IMR-90 (cell line): ENCODE measurements around the gene SH3TC1. TPM values are rescaled to one million over a fixed set of nuclear protein-coding genes. Genes with fewer than 3 reads are reported as not detected.

Experiments
- ATAC-seq: fragments of 200-7000 bp; cut with Tn5 transposase; 2 replicates; pipeline ENCODE4 v1.9.1; 2020; ENCODE audit warnings: low read depth, mild to moderate bottlenecking, moderate library complexity
- BruUV-seq: library from RNA; stranded (reverse); fragments of 400-500 nt; replicated peaks from 2 replicates; lab custom pipeline; 2021; lab: Mats Ljungman, UMichigan
- CTCF ChIA-PET: fragments of 300-600 bp; formaldehyde crosslinking; extraction: SDS; loops from one replicate; lab custom pipeline; 2021; ENCODE audit warnings: antibody characterized with exemption; lab: Yijun Ruan, JAX
- POLR2A ChIA-PET: fragments of 300-600 bp; sonication (Branson Sonifier 250); formaldehyde crosslinking; loops from one replicate; lab custom pipeline; 2022; ENCODE audit warnings: antibody characterized with exemption; ENCODE audit not compliant: unreplicated experiment; lab: Charles Lee
- DNase-seq: peaks from one replicate; pipeline ENCODE4 v3.0.0; 2013
- H2AFZ ChIP-seq: replicated peaks from 2 replicates; pipeline ENCODE3; 2013; ENCODE audit warnings: low read length, mild to moderate bottlenecking; ENCODE audit not compliant: poor library complexity
- H2AK5ac ChIP-seq: 2 replicates; pipeline ENCODE4 v1.6.1; 2013; ENCODE audit warnings: low read depth, low read length, inconsistent platforms
- H2AK9ac ChIP-seq: replicated peaks from 2 replicates; pipeline ENCODE3; 2013; ENCODE audit warnings: mild to moderate bottlenecking, low read depth, low read length, moderate library complexity; ENCODE audit not compliant: poor library complexity
- H2BK120ac ChIP-seq: 2 replicates; pipeline ENCODE4 v1.6.1; 2013; ENCODE audit warnings: low read depth, low read length, inconsistent platforms
- H2BK15ac ChIP-seq: 3 replicates; pipeline ENCODE4 v1.6.1; 2013; ENCODE audit warnings: low read depth, low read length, inconsistent platforms
- H2BK20ac ChIP-seq: 2 replicates; pipeline ENCODE4 v1.6.1; 2013; ENCODE audit warnings: low read depth, mild to moderate bottlenecking, inconsistent platforms, low read length, moderate library complexity
- H2BK5ac ChIP-seq: 2 replicates; pipeline ENCODE4 v1.6.1; 2013; ENCODE audit warnings: mild to moderate bottlenecking, low read depth, low read length, inconsistent platforms; ENCODE audit not compliant: poor library complexity, severe bottlenecking
- H3K14ac ChIP-seq: replicated peaks from 2 replicates; pipeline ENCODE4 v1.6.1; 2013; ENCODE audit warnings: low read depth, low read length, inconsistent platforms
- H3K18ac ChIP-seq: 2 replicates; pipeline ENCODE4 v1.6.1; 2013; ENCODE audit warnings: low read depth, low read length, control low read depth
- H3K23ac ChIP-seq: 2 replicates; pipeline ENCODE4 v1.6.1; 2013; ENCODE audit warnings: low read depth, low read length, inconsistent platforms
- H3K27ac ChIP-seq: 2 replicates; pipeline ENCODE4 v1.5.1; 2013; ENCODE audit warnings: mild to moderate bottlenecking, control low read depth, low read length; ENCODE audit not compliant: insufficient read depth
- H3K27me3 ChIP-seq: 2 replicates; pipeline ENCODE4 v1.6.1; 2013; ENCODE audit warnings: low read length; ENCODE audit not compliant: control insufficient read depth, insufficient read depth
- H3K36me3 ChIP-seq: 2 replicates; pipeline ENCODE4 v1.6.1; 2013; ENCODE audit warnings: low read length, mixed read lengths; ENCODE audit not compliant: control insufficient read depth, insufficient read depth
- H3K4ac ChIP-seq: 2 replicates; pipeline ENCODE4 v1.6.1; 2013; ENCODE audit warnings: low read depth, low read length, inconsistent platforms
- H3K4me1 ChIP-seq: 2 replicates; pipeline ENCODE4 v1.6.1; 2013; ENCODE audit warnings: low read length, mixed read lengths; ENCODE audit not compliant: control insufficient read depth, insufficient read depth
- H3K4me2 ChIP-seq: 2 replicates; pipeline ENCODE4 v1.6.1; 2013; ENCODE audit warnings: low read depth, mild to moderate bottlenecking, control low read depth, low read length, moderate library complexity
- H3K4me3 ChIP-seq: 2 replicates; pipeline ENCODE4 v1.5.1; 2013; ENCODE audit warnings: low read depth, mild to moderate bottlenecking, control low read depth, low read length, moderate library complexity; ENCODE audit not compliant: insufficient read depth
- H3K56ac ChIP-seq: 2 replicates; pipeline ENCODE4 v1.6.1; 2013; ENCODE audit warnings: low read length, inconsistent platforms; ENCODE audit not compliant: insufficient read depth; ENCODE audit errors: extremely low read depth
- H3K79me1 ChIP-seq, 2 experiments: 2 replicates each; pipeline ENCODE4 v1.6.1; 2013; ENCODE audit warnings: low read length in 2 of 2, inconsistent platforms in 1 of 2, low read depth in 1 of 2
- H3K9ac ChIP-seq: 2 replicates; pipeline ENCODE4 v1.6.1; 2013; ENCODE audit warnings: low read depth, low read length, control low read depth
- H3K9me1 ChIP-seq: 2 replicates; pipeline ENCODE4 v1.6.1; 2013; ENCODE audit warnings: low read length, inconsistent platforms; ENCODE audit not compliant: insufficient read depth
- H3K9me3 ChIP-seq: 2 replicates; pipeline ENCODE4 v1.6.1; 2013; ENCODE audit warnings: low read length; ENCODE audit not compliant: control insufficient read depth, insufficient read depth
- H4K20me1 ChIP-seq: 2 replicates; pipeline ENCODE4 v1.6.1; 2013; ENCODE audit warnings: low read length, inconsistent platforms; ENCODE audit not compliant: insufficient read depth
- H4K5ac ChIP-seq: 2 replicates; pipeline ENCODE4 v1.6.1; 2013; ENCODE audit warnings: mild to moderate bottlenecking, low read depth, low read length, control low read depth
- H4K8ac ChIP-seq, 2 experiments: 2 replicates each; pipeline ENCODE4 v1.6.1; 2013; ENCODE audit warnings: low read depth in 2 of 2, low read length in 2 of 2, control low read depth in 1 of 2, inconsistent platforms in 1 of 2
- H4K91ac ChIP-seq: 2 replicates; pipeline ENCODE4 v1.6.1; 2013; ENCODE audit warnings: low read depth, low read length, inconsistent platforms; ENCODE audit not compliant: insufficient read depth
- CEBPB ChIP-seq: IDR thresholded peaks from 2 replicates; pipeline ENCODE4 v1.6.1; 2012; ENCODE audit warnings: low read depth, low read length, improper control_type of control experiment
- CHD1 ChIP-seq: IDR thresholded peaks from 2 replicates; pipeline ENCODE4 v1.6.1; 2012; ENCODE audit warnings: low read depth, low read length, improper control_type of control experiment
- FOS ChIP-seq: fragments of 150-350 bp; IDR thresholded peaks from 2 replicates; pipeline ENCODE4 v1.6.1; 2016; ENCODE audit warnings: low read depth, low read length
- MAFK ChIP-seq: IDR thresholded peaks from 2 replicates; pipeline ENCODE4 v1.6.1; 2012; ENCODE audit warnings: low read depth, low read length, improper control_type of control experiment
- MAZ ChIP-seq: IDR thresholded peaks from 2 replicates; pipeline ENCODE4 v1.6.1; 2012; ENCODE audit warnings: low read depth, mild to moderate bottlenecking, low read length, improper control_type of control experiment, moderate library complexity, borderline replicate concordance
- NFE2L2 ChIP-seq: fragments of 150-350 bp; IDR thresholded peaks from 2 replicates; pipeline ENCODE4 v1.6.1; 2016; ENCODE audit warnings: low read depth, mild to moderate bottlenecking, low read length
- RAD21 ChIP-seq: IDR thresholded peaks from 2 replicates; pipeline ENCODE4 v1.6.1; 2012; ENCODE audit warnings: low read length, improper control_type of control experiment
- RCOR1 ChIP-seq: IDR thresholded peaks from 2 replicates; pipeline ENCODE4 v1.6.1; 2012; ENCODE audit warnings: mild to moderate bottlenecking, low read length, improper control_type of control experiment; ENCODE audit not compliant: insufficient replicate concordance
- SMC3 ChIP-seq: fragments of 150-350 bp; IDR thresholded peaks from 2 replicates; pipeline ENCODE4 v1.6.1; 2016; ENCODE audit warnings: low read depth, mild to moderate bottlenecking, antibody characterized with exemption, low read length, moderate library complexity
- WGBS, 2 experiments: methylation state at CpG; one replicate each; pipeline versions ENCODE4 v1.1.5 to v1.1.7; 2013; ENCODE audit warnings: missing lambda C conversion rate in 2 of 2; ENCODE audit not compliant: insufficient read length in 1 of 2; ENCODE audit errors: extremely low coverage in 2 of 2; 5-methylcytosine and 5-hydroxymethylcytosine counted together
- dilution Hi-C: fragments of 300-500 bp; cut with HindIII; formaldehyde crosslinking; loops from one replicate; pipeline ENCODE4 v1.14.3; 2018; ENCODE audit warnings: low sequenced_read_pairs; ENCODE audit not compliant: unreplicated experiment
- in situ Hi-C: fragments of 300-500 bp; cut with MboI; formaldehyde crosslinking; loops from 3 replicates; pipeline ENCODE4 v1.14.3; 2019; ENCODE audit warnings: low sequenced_read_pairs, inconsistent platforms, mixed read lengths
- intact Hi-C: fragments of 100-400 bp; cut with micrococcal nuclease; formaldehyde crosslinking; loops from 2 replicates; pipeline ENCODE4 v1.10.0; 2022
- polyA plus RNA-seq, 3 experiments: library from polyadenylated mRNA; depleted of rRNA; stranded (reverse); fragments of >200 nt; gene quantifications; 2 replicates each; pipeline ENCODE4 v1.2.3, GENCODE V29; 2012; ENCODE audit warnings: low replicate concordance in 1 of 3
- total RNA-seq: library from RNA; depleted of rRNA; stranded (reverse); fragments of >200 nt; gene quantifications from 2 replicates; pipeline ENCODE4 v1.2.3, GENCODE V29; 2012
- TF ChIP-seq, protein P1 (sequence below): fragments of 150-350 bp; IDR thresholded peaks from 2 replicates; pipeline ENCODE4 v1.6.1; 2016; ENCODE audit warnings: low read depth, mild to moderate bottlenecking, low read length, moderate library complexity, borderline replicate concordance

The SH3TC1 gene
- total and polyA plus RNA-seq, 2 of the 4 experiments (the other 2 are of a cell fraction), result 1.6 to 2.2 TPM

DNA sequence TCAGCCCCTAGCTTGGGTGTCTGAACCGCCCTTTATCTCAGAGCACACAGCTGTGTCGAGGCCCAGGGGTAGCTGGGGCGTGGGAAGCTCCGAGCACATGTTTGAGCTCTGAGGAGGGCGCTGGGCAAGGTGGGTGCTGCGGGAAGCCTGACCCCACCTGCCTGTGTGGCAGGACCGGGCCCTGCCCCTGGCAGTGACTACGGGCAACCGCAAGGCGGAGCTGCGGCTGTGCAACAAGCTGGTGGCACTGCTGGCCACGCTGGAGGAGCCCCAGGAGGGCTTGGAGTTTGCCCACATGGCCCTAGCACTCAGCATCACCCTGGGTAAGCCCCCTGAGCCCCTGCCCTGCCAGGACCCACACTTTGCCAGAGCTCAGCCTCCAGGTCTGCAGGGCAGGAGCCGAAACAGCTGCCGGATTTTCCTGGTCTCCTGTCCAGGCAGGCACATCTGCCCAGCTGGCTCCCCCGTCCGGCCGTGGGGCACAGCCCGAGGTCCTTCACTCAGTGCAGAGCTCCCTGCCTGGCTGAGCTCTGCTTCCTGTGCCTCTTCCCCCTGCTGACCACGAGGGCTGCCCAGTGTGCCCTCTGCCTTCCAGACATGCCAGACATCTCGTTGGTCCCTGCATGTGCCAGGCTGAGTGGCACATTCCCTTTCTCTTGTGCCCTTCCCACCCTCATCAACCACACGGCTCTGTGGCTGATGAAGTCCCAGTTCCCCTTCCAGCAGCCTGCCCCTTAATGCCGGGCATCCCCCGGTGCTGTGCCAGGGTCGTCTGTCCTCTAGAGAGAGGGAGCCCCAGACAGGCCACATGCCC, 37.2 kb downstream of the SH3TC1 start:
- TF ChIP-seq CEBPB (no peak), RAD21 (no peak), FOS (no peak), SMC3 (no peak), RCOR1 (no peak), MAFK (no peak), CHD1 (no peak), MAZ (no peak), NFE2L2 (no peak)
- TF ChIP-seq, protein P1, sequence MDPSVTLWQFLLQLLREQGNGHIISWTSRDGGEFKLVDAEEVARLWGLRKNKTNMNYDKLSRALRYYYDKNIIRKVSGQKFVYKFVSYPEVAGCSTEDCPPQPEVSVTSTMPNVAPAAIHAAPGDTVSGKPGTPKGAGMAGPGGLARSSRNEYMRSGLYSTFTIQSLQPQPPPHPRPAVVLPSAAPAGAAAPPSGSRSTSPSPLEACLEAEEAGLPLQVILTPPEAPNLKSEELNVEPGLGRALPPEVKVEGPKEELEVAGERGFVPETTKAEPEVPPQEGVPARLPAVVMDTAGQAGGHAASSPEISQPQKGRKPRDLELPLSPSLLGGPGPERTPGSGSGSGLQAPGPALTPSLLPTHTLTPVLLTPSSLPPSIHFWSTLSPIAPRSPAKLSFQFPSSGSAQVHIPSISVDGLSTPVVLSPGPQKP, result no peak
- Histone ChIP-seq H4K5ac (no peak overlapping the region), H3K14ac (no peak overlapping the region), H4K91ac (no peak overlapping the region), H3K36me3 (no peaks in the 10 kb centered on the region), H3K4me1 (no peaks in the 10 kb centered on the region), H3K9me1 (0 out of 2 replicates have a peak, but pooled peaks cover 1% of the 10 kb centered on the region), H3K18ac (no peak overlapping the region), H2AK5ac (no peak overlapping the region), H2BK15ac (no peak overlapping the region), H3K27me3 (no peaks in the 10 kb centered on the region; the same call in 1 of the 2 replicates), H2BK120ac (no peak overlapping the region), H2BK20ac (no peak overlapping the region), H3K4me2 (no peak overlapping the region), H3K56ac (no peak overlapping the region), H3K79me1 (no peaks in the 10 kb centered on the region), H4K8ac (no peak overlapping the region), H4K20me1 (no peaks in the 10 kb centered on the region; the same call in 1 of the 2 replicates), H2AK9ac (no peak overlapping the region), H3K27ac (no peak overlapping the region), H3K9ac (no peak overlapping the region), H2AFZ (no peak overlapping the region), H3K9me3 (no peaks in the 10 kb centered on the region), H3K4me3 (no peak overlapping the region), H3K23ac (no peak overlapping the region), H2BK5ac (no peak overlapping the region), H3K4ac (no peak overlapping the region)
- dilution Hi-C loops (no loop called here), intact Hi-C loops (no loop called here), in situ Hi-C loops (no loop called here)
- POLR2A ChIA-PET, result no interaction called here
- CTCF ChIA-PET, result interaction anchor here (1.4 kb wide), 1 partner anchor 60 kb away, joined by 5 read pairs; no protein-coding TSS in a partner anchor
- ATAC-seq (peak; percentile 24; the same call in 1 of the 2 replicates), DNase-seq (no peak)
- no TSS peak for BruUV-seq
- 77% methylated on average over 17 of the region's 24 CpGs; no CpG with 5 or more reads in 1 of the 2 experiments for WGBS, 2 experiments
